Endodermal cell (in vitro differentiated cells): ENCODE results near the gene ESX1. TPM values are rescaled to one million over a fixed set of nuclear protein-coding genes. Genes with fewer than 3 reads are reported as not detected.

Source experiments
- DNase-seq: peaks from one replicate; pipeline ENCODE4 v3.0.0-alpha.2; 2017
- H3K27ac ChIP-seq: 2 replicates; pipeline ENCODE4 v1.5.1; 2013; ENCODE audit warnings: mild to moderate bottlenecking, low read depth, low read length, moderate library complexity
- H3K27me3 ChIP-seq: 2 replicates; pipeline ENCODE4 v1.6.1; 2013; ENCODE audit warnings: mild to moderate bottlenecking, low read length, moderate library complexity; ENCODE audit not compliant: insufficient read depth, control insufficient read depth, poor library complexity, severe bottlenecking
- H3K36me3 ChIP-seq: 2 replicates; pipeline ENCODE4 v1.7.0; 2013; ENCODE audit warnings: mild to moderate bottlenecking, low read length, moderate library complexity; ENCODE audit not compliant: control insufficient read depth, insufficient read depth
- H3K4me1 ChIP-seq: one replicate; pipeline ENCODE4 v1.7.0; 2013; ENCODE audit warnings: low read length; ENCODE audit not compliant: control insufficient read depth, insufficient read depth
- H3K4me3 ChIP-seq: 2 replicates; pipeline ENCODE4 v1.5.1; 2013; ENCODE audit warnings: mild to moderate bottlenecking, low read length, moderate library complexity
- H3K9ac ChIP-seq: 2 replicates; pipeline ENCODE4 v1.6.1; 2013; ENCODE audit warnings: mild to moderate bottlenecking, low read length, moderate library complexity; ENCODE audit not compliant: poor library complexity, severe bottlenecking; ENCODE audit errors: extremely low read depth
- H3K9me3 ChIP-seq: 2 replicates; pipeline ENCODE4 v1.6.1; 2013; ENCODE audit warnings: mild to moderate bottlenecking, low read length, moderate library complexity; ENCODE audit not compliant: control insufficient read depth
- H3K27ac Mint-ChIP-seq: 2 replicates; pipeline ENCODE4 v1.8.0; 2020; ENCODE audit warnings: mixed read lengths
- H3K27me3 Mint-ChIP-seq: 2 replicates; pipeline ENCODE4 v1.8.0; 2021; ENCODE audit warnings: mild to moderate bottlenecking, mixed read lengths; ENCODE audit not compliant: insufficient read depth
- H3K36me3 Mint-ChIP-seq: 2 replicates; pipeline ENCODE4 v1.8.0; 2020; ENCODE audit warnings: low read depth, mixed read lengths
- H3K4me1 Mint-ChIP-seq: 2 replicates; pipeline ENCODE4 v1.8.0; 2020; ENCODE audit warnings: mixed read lengths
- H3K4me3 Mint-ChIP-seq: 2 replicates; pipeline ENCODE4 v1.8.0; 2020; ENCODE audit warnings: mild to moderate bottlenecking, moderate library complexity, mixed read lengths
- H3K9me3 Mint-ChIP-seq: 2 replicates; pipeline ENCODE4 v1.8.0; 2020; ENCODE audit warnings: mild to moderate bottlenecking, mixed read lengths
- WGBS, 2 experiments: methylation state at CpG; one replicate each; pipeline versions ENCODE4 v1.1.5 to v1.1.7; 2013; ENCODE audit warnings: missing lambda C conversion rate in 2 of 2, mixed read lengths in 1 of 2; ENCODE audit not compliant: insufficient coverage in 1 of 2, insufficient read length in 1 of 2; 5-methylcytosine and 5-hydroxymethylcytosine counted together
- total RNA-seq, 2 donors: library from RNA; stranded (reverse); fragmentation: NEBNext Ultra II Directional in 1 of 2; extraction: Animal tissue kit (Norgen Biotek cat#: 25700) in 1 of 2; gene quantifications; 2 replicates in 1 of 2; 3 replicates in 1 of 2; pipeline ENCODE4 v1.2.1, GENCODE V29; 2021
- TF ChIP-seq, protein P1 (sequence below): fragments of 200-600 bp; sonication (generic); conservative IDR thresholded peaks from 2 replicates; pipeline ENCODE4 v1.5.0; 2021; ENCODE audit warnings: antibody characterized with exemption, mild to moderate bottlenecking

The ESX1 gene
- total RNA-seq, 2 donors from 2014 or later: not detected

GRCh38 chrX:104270916-104271512, 16.3 kb upstream of the ESX1 start:
- H3K9me3 Mint-ChIP-seq: peaks cover 19% of the 10 kb centered on the region
- H3K4me1 ChIP-seq: no peaks in the 10 kb centered on the region
- no peak overlapping the region for H3K27ac Mint-ChIP-seq
- H3K36me3 Mint-ChIP-seq: no peaks in the 10 kb centered on the region
- H3K27me3 Mint-ChIP-seq: peaks cover 45% of the 10 kb centered on the region
- DNase-seq: peak; percentile 86
- H3K27me3 ChIP-seq: peaks cover 6% of the 10 kb centered on the region
- no peaks in the 10 kb centered on the region for H3K36me3 ChIP-seq
- no peaks in the 10 kb centered on the region for H3K9me3 ChIP-seq
- no peak overlapping the region for H3K4me3 Mint-ChIP-seq
- H3K4me3 ChIP-seq: no peak overlapping the region
- TF ChIP-seq, protein P1, sequence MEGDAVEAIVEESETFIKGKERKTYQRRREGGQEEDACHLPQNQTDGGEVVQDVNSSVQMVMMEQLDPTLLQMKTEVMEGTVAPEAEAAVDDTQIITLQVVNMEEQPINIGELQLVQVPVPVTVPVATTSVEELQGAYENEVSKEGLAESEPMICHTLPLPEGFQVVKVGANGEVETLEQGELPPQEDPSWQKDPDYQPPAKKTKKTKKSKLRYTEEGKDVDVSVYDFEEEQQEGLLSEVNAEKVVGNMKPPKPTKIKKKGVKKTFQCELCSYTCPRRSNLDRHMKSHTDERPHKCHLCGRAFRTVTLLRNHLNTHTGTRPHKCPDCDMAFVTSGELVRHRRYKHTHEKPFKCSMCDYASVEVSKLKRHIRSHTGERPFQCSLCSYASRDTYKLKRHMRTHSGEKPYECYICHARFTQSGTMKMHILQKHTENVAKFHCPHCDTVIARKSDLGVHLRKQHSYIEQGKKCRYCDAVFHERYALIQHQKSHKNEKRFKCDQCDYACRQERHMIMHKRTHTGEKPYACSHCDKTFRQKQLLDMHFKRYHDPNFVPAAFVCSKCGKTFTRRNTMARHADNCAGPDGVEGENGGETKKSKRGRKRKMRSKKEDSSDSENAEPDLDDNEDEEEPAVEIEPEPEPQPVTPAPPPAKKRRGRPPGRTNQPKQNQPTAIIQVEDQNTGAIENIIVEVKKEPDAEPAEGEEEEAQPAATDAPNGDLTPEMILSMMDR: peak; percentile 78
- H3K9ac ChIP-seq: no peak overlapping the region
- H3K4me1 Mint-ChIP-seq: no peaks in the 10 kb centered on the region
- H3K27ac ChIP-seq: no peak overlapping the region
- WGBS, 2 experiments: 8% methylated on average over 6 of the region's 7 CpGs; no CpG with 5 or more reads in 1 of the 2 experiments

DNA sequence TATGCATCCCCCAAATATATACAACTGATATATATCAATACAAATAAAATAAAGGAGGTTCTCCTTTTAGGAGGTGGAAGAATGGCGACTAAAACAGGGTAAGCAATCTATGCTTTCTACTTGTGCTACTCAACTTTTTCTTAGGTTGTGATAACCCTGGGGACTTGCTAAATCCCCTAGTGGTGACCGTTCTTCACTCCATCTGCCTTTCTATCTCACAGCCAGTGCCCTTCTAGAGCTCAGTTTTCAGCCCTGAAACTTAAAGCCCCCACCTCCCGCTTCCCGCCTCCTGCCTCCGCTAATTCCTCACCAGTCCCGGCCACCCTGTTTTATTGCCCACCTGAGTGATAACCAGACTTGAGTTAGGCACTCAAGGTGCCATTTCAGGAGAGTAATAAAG, 15.5 kb upstream of the ESX1 start:
- no peak overlapping the region for H3K27ac ChIP-seq
- H3K27me3 Mint-ChIP-seq: peaks cover 50% of the 10 kb centered on the region
- H3K9me3 ChIP-seq: no peaks in the 10 kb centered on the region
- H3K36me3 ChIP-seq: no peaks in the 10 kb centered on the region
- no peak overlapping the region for H3K4me3 Mint-ChIP-seq
- 29% methylated on average over 6 of the region's 6 CpGs; no CpG with 5 or more reads in 1 of the 2 experiments for WGBS, 2 experiments
- no peak overlapping the region for H3K27ac Mint-ChIP-seq
- no peaks in the 10 kb centered on the region for H3K4me1 ChIP-seq
- no peaks in the 10 kb centered on the region for H3K36me3 Mint-ChIP-seq
- peak; percentile 58 for DNase-seq
- H3K9me3 Mint-ChIP-seq: peaks cover 17% of the 10 kb centered on the region
- H3K27me3 ChIP-seq: peaks cover 9% of the 10 kb centered on the region
- no peaks in the 10 kb centered on the region for H3K4me1 Mint-ChIP-seq
- TF ChIP-seq, protein P1: peak; percentile 53
- H3K4me3 ChIP-seq: no peak overlapping the region
- H3K9ac ChIP-seq: no peak overlapping the region

DNA sequence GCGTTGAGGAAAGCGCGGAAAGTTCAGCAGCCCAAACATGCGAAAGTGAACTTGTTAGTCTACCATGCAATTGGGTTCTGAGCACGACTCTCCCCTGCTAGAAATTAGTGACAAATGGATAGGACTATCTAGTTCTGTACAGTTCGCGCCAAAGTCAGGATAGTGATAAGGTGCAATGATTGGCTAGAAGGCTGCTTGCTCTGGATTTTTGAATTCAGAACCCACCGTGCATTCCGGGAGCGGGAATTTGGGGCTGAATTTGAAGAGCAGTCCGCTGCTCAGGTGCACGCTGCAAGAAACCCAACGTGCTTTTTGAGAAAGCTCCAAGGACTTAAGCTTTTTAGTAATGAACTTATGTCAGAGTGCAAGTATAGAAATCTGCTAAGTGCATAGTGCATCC, 732 bp upstream of the ESX1 start:
- no peaks in the 10 kb centered on the region for H3K9me3 ChIP-seq
- H3K4me1 ChIP-seq: no peaks in the 10 kb centered on the region
- H3K36me3 ChIP-seq: no peaks in the 10 kb centered on the region
- Mint-ChIP-seq H3K4me1 (no peaks in the 10 kb centered on the region), H3K9me3 (peaks cover 45% of the 10 kb centered on the region), H3K36me3 (no peaks in the 10 kb centered on the region), H3K27me3 (peaks cover 100% of the 10 kb centered on the region), H3K27ac (no peak overlapping the region), H3K4me3 (no peak overlapping the region)
- WGBS, 2 experiments: 8 to 16% methylated on average over 7 to 13 of the region's 13 CpGs
- TF ChIP-seq, protein P1: no peak
- H3K27me3 ChIP-seq: peaks cover 93% of the 10 kb centered on the region
- no peak for DNase-seq
- no peak overlapping the region for H3K4me3 ChIP-seq
- no peak overlapping the region for H3K27ac ChIP-seq
- no peak overlapping the region for H3K9ac ChIP-seq
